GM19397 (cell line): ENCODE data around the gene H2AZ2.
"Not testable (repeated sequence)": the region's sequence is repeated elsewhere in the genome, so short reads cannot be mapped to it uniquely, and the experiment has no call there.

Experiments used
- ATAC-seq: cut with Tn5 transposase; IDR thresholded peaks from one replicate; pipeline ENCODE4 v1.9.1; 2021; ENCODE audit warnings: mild to moderate bottlenecking, moderate library complexity; ENCODE audit not compliant: unreplicated experiment

The H2AZ2 gene

DNA sequence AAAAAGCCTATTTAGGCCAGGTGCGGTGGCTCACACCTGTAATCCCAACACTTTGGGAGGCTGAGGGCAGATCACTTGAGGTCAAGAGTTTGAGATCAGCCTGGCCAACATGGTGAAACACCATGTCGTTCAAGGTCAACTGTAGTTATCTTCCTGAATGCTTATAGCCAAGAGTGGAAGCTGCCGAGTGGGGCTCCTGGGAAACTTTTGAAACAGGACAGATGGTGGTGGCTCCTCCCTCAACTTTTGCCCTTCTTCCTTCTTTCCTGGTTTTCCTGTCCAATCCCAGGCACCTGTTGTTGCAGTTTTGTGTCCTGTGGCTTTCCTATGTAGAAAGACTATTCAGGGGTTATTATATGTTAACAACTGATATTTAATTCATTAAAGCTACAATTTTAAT is 60.1 kb downstream of the H2AZ2 start:
- ATAC-seq: no peak

DNA sequence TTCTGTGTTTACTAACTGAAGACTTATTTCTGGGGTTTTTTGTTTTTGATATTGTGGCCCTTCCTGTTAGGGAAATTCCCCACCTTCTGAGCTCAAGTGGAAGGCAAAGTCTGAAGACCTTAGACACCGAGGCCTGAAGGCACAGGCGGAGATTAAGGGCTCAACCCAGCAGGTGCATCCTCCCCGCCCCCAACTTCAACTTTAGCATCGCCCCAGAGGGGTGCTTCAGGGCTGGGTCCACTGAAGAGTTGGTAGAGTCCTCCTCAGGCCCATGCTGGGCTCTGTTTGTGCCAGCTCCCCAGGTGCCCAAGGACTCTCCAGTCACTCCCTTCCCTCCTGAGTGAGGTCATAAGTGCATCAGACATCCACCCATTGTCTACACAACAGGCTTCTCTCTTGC is 60.8 kb downstream of the H2AZ2 start:
- ATAC-seq: no peak

DNA sequence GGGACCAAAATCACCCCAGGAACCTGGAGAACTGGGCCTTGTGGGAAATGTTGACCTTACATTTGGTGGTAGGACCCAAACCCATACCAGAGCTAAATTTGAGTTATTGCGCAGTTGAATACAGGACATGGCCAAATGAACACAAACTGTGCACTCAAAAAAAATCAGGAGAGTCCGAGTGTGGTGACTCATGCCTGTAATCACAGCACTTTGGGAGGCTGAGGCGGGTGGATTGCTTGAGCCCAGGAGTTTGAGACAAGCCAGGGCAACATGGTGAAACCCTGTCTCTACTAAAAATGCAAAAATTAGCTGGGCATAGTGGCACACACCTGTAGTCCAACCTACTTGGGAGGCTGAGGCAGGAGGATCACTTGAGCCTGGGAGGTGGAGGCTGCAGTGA is 62.7 kb downstream of the H2AZ2 start:
- ATAC-seq: not testable (repeated sequence)

DNA sequence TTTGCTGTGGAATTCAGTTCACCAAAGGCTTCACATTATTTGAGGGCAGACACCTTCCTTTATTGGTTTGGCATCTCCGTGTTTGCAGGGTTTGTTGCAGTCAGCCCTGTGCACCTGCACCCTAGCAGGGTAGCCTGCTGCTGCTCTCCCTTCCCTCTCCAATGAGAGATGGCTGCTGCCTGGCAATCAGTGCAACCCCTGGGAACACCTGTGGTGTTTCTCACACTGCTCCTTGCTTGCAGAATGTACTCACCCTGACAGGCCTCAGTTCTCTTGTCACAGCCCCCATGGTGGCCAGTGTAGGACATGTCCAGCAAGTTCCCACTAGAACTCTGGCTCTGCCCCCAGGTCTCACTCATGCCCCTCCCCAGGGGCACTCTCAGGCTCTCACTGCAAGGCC is 63.5 kb downstream of the H2AZ2 start:
- ATAC-seq: no peak

DNA sequence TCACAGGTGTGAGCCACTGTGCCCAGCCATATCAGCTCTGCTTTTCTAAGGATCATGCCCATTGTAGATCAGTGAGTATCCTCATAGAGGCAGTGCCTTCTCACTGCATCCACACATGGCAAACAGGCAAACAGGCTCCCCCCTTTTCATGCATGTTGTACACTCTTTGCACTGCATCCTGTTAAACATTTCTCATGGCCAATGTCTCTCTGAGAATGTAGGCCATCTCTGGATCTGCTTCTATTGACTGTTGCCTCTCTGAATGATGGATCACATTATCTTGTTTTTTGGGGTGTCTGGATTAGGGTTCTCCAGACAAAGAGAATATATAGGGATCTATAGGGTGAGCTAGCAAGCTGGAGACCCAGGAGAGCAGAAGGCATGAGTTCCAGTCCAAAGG is 64.5 kb downstream of the H2AZ2 start:
- ATAC-seq: no peak

DNA sequence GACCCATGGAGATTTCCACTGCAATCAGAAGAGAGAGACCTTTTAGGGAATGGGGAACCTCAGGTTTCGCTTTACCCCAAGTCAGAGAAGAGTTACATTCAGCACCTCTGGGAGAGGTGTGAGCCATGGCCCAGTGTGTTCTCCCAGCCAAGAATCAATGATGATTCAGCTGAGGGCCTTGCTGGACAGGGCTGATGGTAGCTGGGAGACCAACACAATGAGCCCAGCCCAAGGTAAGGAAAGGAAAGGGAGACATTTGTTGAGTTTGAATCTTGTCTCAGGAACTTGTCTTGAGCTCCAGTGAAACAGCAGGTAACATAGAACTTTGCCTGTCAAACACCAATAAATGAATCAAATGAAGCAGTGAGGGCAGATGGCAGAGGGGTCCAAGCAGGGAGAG is 65.4 kb downstream of the H2AZ2 start:
- ATAC-seq: no peak
